GM12878 (cell line): ENCODE data around the gene AFG1L.

ENCODE experiments used
- TF ChIP-seq, protein P1 (sequence below): IDR thresholded peaks from 2 replicates; pipeline ENCODE4 v1.6.1; 2011; ENCODE audit warnings: low read depth, mild to moderate bottlenecking, low read length, moderate library complexity, borderline replicate concordance; ENCODE audit errors: extremely low read depth
- TF ChIP-seq, protein P2 (sequence below): IDR thresholded peaks from 2 replicates; pipeline ENCODE4 v1.6.1; 2012; ENCODE audit warnings: low read depth, low read length, improper control_type of control experiment
- TF ChIP-seq, protein P3 (sequence below): fragments of 150-350 bp; IDR thresholded peaks from 2 replicates; pipeline ENCODE4 v1.6.1; 2016; ENCODE audit warnings: low read depth, low read length
- TF ChIP-seq, protein P4 (sequence below), 3 experiments: IDR thresholded peaks in 2 of 3; conservative IDR thresholded peaks in 1 of 3; 2 replicates each; pipeline ENCODE4 v1.5.1; 2011; ENCODE audit warnings: low read depth in 3 of 3, low read length in 3 of 3, mild to moderate bottlenecking in 3 of 3, control low read depth in 2 of 3, moderate library complexity in 2 of 3, inconsistent platforms in 1 of 3, mixed read lengths in 1 of 3; ENCODE audit not compliant: control insufficient read depth in 2 of 3, insufficient read depth in 1 of 3; ENCODE audit errors: extremely low read depth in 1 of 3

DNA sequence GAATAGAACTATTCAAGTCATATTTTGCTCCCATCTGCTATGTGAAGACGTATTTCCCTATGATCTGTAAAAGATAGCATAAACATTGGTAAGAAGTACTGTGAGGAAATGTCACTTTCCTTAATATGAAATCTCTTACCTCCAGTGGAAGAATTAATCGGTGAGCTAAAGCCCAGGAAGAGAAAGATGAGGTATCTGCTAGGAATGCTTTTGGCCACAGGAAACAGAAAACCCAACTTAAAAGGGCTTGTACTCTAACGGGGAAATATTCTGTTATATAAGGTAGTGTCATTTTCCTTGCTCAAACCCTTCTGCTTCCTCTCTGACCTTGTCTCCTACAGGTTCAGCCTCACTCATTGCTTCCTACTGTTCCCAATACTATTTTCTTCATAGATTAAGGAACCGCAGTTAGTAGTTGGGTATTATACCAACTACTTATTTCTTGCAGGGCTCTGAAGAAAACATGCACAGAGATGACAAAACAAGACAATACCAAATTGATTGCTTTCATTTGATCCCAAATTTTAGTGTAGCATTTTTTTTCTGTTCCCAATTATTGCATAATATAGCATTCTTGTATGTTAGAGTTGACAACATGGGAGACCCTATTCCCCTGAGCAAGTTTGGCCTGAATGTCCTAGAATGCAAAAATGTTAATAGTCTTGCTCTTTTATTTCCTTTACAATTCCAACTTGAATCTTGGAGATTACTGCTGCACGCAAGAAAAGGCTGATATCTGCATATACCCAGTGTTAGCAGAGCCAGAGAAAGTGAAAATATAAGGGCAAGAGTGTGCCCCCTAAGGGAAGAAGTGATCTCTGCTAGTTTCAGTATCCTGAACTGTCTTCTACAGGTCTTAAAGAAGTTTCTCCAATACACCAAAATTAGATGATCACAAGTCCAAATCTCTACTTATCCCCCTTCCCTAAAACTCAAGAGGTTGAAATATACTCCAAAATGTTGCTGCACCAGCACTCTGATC, 65.3 kb downstream of the AFG1L start:
- TF ChIP-seq, protein P1, sequence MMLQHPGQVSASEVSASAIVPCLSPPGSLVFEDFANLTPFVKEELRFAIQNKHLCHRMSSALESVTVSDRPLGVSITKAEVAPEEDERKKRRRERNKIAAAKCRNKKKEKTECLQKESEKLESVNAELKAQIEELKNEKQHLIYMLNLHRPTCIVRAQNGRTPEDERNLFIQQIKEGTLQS, result no peak
- TF ChIP-seq, protein P2, sequence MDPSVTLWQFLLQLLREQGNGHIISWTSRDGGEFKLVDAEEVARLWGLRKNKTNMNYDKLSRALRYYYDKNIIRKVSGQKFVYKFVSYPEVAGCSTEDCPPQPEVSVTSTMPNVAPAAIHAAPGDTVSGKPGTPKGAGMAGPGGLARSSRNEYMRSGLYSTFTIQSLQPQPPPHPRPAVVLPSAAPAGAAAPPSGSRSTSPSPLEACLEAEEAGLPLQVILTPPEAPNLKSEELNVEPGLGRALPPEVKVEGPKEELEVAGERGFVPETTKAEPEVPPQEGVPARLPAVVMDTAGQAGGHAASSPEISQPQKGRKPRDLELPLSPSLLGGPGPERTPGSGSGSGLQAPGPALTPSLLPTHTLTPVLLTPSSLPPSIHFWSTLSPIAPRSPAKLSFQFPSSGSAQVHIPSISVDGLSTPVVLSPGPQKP, result no peak
- TF ChIP-seq, protein P3, sequence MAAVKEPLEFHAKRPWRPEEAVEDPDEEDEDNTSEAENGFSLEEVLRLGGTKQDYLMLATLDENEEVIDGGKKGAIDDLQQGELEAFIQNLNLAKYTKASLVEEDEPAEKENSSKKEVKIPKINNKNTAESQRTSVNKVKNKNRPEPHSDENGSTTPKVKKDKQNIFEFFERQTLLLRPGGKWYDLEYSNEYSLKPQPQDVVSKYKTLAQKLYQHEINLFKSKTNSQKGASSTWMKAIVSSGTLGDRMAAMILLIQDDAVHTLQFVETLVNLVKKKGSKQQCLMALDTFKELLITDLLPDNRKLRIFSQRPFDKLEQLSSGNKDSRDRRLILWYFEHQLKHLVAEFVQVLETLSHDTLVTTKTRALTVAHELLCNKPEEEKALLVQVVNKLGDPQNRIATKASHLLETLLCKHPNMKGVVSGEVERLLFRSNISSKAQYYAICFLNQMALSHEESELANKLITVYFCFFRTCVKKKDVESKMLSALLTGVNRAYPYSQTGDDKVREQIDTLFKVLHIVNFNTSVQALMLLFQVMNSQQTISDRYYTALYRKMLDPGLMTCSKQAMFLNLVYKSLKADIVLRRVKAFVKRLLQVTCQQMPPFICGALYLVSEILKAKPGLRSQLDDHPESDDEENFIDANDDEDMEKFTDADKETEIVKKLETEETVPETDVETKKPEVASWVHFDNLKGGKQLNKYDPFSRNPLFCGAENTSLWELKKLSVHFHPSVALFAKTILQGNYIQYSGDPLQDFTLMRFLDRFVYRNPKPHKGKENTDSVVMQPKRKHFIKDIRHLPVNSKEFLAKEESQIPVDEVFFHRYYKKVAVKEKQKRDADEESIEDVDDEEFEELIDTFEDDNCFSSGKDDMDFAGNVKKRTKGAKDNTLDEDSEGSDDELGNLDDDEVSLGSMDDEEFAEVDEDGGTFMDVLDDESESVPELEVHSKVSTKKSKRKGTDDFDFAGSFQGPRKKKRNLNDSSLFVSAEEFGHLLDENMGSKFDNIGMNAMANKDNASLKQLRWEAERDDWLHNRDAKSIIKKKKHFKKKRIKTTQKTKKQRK, result no peak
- TF ChIP-seq, protein P4, sequence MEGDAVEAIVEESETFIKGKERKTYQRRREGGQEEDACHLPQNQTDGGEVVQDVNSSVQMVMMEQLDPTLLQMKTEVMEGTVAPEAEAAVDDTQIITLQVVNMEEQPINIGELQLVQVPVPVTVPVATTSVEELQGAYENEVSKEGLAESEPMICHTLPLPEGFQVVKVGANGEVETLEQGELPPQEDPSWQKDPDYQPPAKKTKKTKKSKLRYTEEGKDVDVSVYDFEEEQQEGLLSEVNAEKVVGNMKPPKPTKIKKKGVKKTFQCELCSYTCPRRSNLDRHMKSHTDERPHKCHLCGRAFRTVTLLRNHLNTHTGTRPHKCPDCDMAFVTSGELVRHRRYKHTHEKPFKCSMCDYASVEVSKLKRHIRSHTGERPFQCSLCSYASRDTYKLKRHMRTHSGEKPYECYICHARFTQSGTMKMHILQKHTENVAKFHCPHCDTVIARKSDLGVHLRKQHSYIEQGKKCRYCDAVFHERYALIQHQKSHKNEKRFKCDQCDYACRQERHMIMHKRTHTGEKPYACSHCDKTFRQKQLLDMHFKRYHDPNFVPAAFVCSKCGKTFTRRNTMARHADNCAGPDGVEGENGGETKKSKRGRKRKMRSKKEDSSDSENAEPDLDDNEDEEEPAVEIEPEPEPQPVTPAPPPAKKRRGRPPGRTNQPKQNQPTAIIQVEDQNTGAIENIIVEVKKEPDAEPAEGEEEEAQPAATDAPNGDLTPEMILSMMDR (IDR thresholded peaks at IDR 0.05 in 2 of 3, conservative IDR thresholded peaks at IDR 0.05 in 1 of 3; ENCODE audit: control insufficient read depth in 2 of 3, extremely low read depth in 1 of 3, insufficient read depth in 1 of 3, low read depth in 3 of 3, low read length in 3 of 3), result peak; percentile 33 to 44 (median 37); a peak in 5 of 6 replicates
